Measurements from ENCODE around the gene HCRTR1.

- no peak for TF ChIP-seq CTCF (IDR thresholded peaks at IDR 0.05)
- no peak for TF ChIP-seq POLR2A (IDR thresholded peaks at IDR 0.05)
- no peak for TF ChIP-seq POLR2AphosphoS5 (IDR thresholded peaks at IDR 0.05)
Measured at GRCh38 chr1:31595836-31596736, 21.4 kb upstream of the HCRTR1 start.

All from breast epithelium (tissue), 3 donors.